Loucy (cell line): ENCODE results near the gene ZDHHC8.

Experiments used
- CTCF ChIP-seq: fragments of 200-600 bp; sonication (generic); conservative IDR thresholded peaks from 2 replicates; pipeline ENCODE4 v1.5.1; 2014; ENCODE audit warnings: mild to moderate bottlenecking, antibody characterized with exemption, low read length
- EZH2phosphoT487 ChIP-seq: fragments of 200-600 bp; IDR thresholded peaks from 2 replicates; pipeline ENCODE4 v1.6.1; 2018; ENCODE audit warnings: antibody characterized with exemption, mild to moderate bottlenecking, moderate library complexity, borderline replicate concordance

- TF ChIP-seq CTCF (no peak), EZH2phosphoT487 (no peak)
Observed at GRCh38 chr22:20091690-20092476, 39.7 kb upstream of the ZDHHC8 start.
